Stimulated activated CD4-positive, alpha-beta T cell treated with anti-CD3 and anti-CD28 coated beads, TNF-alpha, amount 100 ng/mL, for 4 hours (primary cell): ENCODE measurements around the gene ABCA10.
"Not testable (repeated sequence)": the region's sequence is repeated elsewhere in the genome, so short reads cannot be mapped to it uniquely, and the experiment has no call there.

ENCODE experiments used
- DNase-seq, 3 experiments: peaks; one replicate each; pipeline ENCODE4 v3.0.0-alpha.2; 2020; ENCODE audit warnings: low read depth in 3 of 3

The ABCA10 gene

GRCh38 chr17:69168642-69169041 lies 60.0 kb downstream of the ABCA10 start:
- not testable (repeated sequence) for DNase-seq

GRCh38 chr17:69166957-69167356 lies 61.7 kb downstream of the ABCA10 start:
- no peak for DNase-seq

- DNase-seq: no peak
Measured at GRCh38 chr17:69164206-69164605, 64.4 kb downstream of the ABCA10 start.

GRCh38 chr17:69159418-69159817 lies 69.2 kb downstream of the ABCA10 start:
- no peak for DNase-seq

GRCh38 chr17:69154267-69154666 lies 74.4 kb downstream of the ABCA10 start:
- DNase-seq: no peak

GRCh38 chr17:69150333-69150732 lies 78.3 kb downstream of the ABCA10 start:
- DNase-seq: no peak

GRCh38 chr17:69147460-69147859 lies 81.2 kb downstream of the ABCA10 start:
- DNase-seq: no peak

GRCh38 chr17:69144331-69145255 lies 84.0 kb downstream of the ABCA10 start:
- no peak for DNase-seq

- no peak for DNase-seq
Measured at GRCh38 chr17:69143683-69144231, 84.9 kb downstream of the ABCA10 start.

- no peak for DNase-seq
Measured at GRCh38 chr17:69143151-69143550, 85.5 kb downstream of the ABCA10 start.

- DNase-seq: no peak
Measured at GRCh38 chr17:69142175-69142802, 86.3 kb downstream of the ABCA10 start.

- no peak for DNase-seq
Measured at GRCh38 chr17:69141431-69142174, 87.0 kb downstream of the ABCA10 start, which contains the start of gene ABCA6. Gene ABCA6, minus strand, starts transcription at chr17:69141895. Its CDS starts 1,192 bp downstream, at chr17:69140703.

GRCh38 chr17:69134112-69134511 lies 94.5 kb downstream of the ABCA10 start:
- no peak for DNase-seq

GRCh38 chr17:69130627-69131296 lies 97.9 kb downstream of the ABCA10 start:
- no peak for DNase-seq

GRCh38 chr17:69123626-69124025 lies 105.0 kb downstream of the ABCA10 start:
- no peak for DNase-seq

- no peak for DNase-seq
Measured at GRCh38 chr17:69122065-69122464, 106.6 kb downstream of the ABCA10 start.

GRCh38 chr17:69117855-69118784 lies 110.5 kb downstream of the ABCA10 start:
- no peak for DNase-seq

GRCh38 chr17:69111794-69112193 lies 116.8 kb downstream of the ABCA10 start:
- DNase-seq: no peak

- DNase-seq: no peak
Measured at GRCh38 chr17:69105907-69106730, 122.5 kb downstream of the ABCA10 start.
